Astrocyte of the spinal cord (primary cell): ENCODE data around the gene LRRC4B.
"Not testable (repeated sequence)": the region's sequence is repeated elsewhere in the genome, so short reads cannot be mapped to it uniquely, and the experiment has no call there.

Experiments
- DNase-seq: peaks from one replicate; pipeline ENCODE4 v3.0.0; 2011; ENCODE audit warnings: low read depth, low spot score
- H3K4me3 ChIP-seq: 2 replicates; pipeline ENCODE4 v1.5.1; 2011; ENCODE audit warnings: low read depth, mild to moderate bottlenecking, low read length, moderate library complexity
- CTCF ChIP-seq: IDR thresholded peaks from 2 replicates; pipeline ENCODE4 v1.5.1; 2012; ENCODE audit warnings: low read depth, mild to moderate bottlenecking, low read length, inconsistent platforms
- in situ Hi-C: cut with HindIII; loops from 2 replicates; pipeline ENCODE4 v1.10.0; 2017; ENCODE audit warnings: low sequenced_read_pairs

Gene LRRC4B

DNA sequence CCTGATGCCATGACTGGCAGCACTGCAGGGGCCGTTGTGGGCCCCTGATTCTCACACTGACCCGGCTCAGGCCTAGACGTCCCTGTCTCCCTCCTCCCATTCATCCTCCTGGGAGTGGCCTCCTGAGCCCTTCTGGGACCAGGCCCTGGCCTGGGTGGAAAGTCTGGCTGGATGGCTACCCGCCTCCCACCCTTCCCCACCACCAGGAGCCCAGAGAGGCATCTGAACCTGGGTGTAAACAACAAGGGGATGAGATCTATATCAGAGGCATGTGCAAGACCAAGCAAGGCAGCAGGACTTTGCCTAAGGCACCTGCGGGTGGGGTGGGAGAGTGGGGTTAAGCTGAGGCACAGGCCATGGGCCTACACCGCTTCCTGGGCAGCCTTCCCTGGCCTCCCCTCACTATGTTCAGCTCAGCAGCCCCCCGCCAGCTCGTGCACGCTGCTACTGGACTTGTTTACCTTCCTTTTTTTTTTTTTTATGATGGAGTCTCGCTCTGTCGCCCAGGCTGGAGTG, 32.5 kb downstream of the LRRC4B start:
- no peak for TF ChIP-seq CTCF
- in situ Hi-C loops, result no loop called here
- H3K4me3 ChIP-seq, result no peak overlapping the region
- no peak for DNase-seq

DNA sequence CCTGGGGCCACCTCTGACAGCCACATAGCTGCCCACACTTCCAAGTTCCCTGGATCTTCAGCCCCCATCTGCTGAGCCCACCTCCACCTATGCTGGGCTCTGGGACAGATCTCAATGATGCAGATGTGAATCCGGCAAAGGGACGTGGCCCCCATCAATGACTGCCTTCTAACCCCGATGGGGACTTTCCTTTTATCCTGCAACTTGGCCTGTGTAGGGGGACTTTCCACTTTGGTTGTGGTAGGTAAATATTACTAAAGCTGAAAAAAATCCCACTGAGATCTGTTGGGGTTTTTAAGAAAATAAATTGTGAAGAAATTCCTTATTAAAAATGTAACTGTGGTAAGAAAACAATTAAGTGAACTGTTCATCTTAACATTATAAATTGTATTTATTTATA, 33.8 kb downstream of the LRRC4B start:
- in situ Hi-C loops, result no loop called here
- DNase-seq, result no peak
- TF ChIP-seq CTCF, result no peak
- no peak overlapping the region for H3K4me3 ChIP-seq

- H3K4me3 ChIP-seq, result no peak overlapping the region
- in situ Hi-C loops, result no loop called here
Observed at GRCh38 chr19:50532952-50533351, 35.3 kb downstream of the LRRC4B start.

DNA sequence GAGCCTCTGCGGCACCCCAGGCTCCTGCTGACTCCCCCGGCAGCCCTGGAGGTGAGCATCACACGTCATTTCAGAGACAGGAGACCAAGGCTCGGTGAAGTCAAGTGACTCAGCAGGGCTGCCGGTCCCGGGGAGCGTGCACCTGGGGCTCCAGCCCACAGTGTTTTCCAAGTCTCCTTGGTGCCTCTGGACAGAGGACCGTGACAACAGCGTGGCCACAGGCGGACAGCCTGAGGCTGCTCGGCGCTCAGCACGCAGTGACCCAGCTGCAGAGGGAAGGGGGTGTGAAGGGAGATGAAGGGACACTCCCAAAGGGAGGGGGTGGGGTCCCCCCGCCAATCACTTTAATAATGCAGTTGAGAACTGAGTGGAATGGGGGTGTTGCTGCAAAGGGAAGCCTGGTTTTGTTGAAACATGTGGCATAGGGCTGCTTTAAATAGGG, 37.0 kb downstream of the LRRC4B start:
- TF ChIP-seq CTCF, result no peak
- H3K4me3 ChIP-seq, result no peak overlapping the region
- in situ Hi-C loops, result no loop called here
- no peak for DNase-seq

More at GRCh38 chr19:50532952-50533351, 35.3 kb downstream of the LRRC4B start:
- TF ChIP-seq CTCF, result no peak
- no peak for DNase-seq

GRCh38 chr19:50528052-50528451, 40.2 kb downstream of the LRRC4B start:
- H3K4me3 ChIP-seq, DNase-seq, in situ Hi-C loops: not testable (repeated sequence)

GRCh38 chr19:50522881-50523280, 45.4 kb downstream of the LRRC4B start:
- in situ Hi-C loops, result no loop called here

More at GRCh38 chr19:50522881-50523280, 45.4 kb downstream of the LRRC4B start:
- no peak for DNase-seq
- TF ChIP-seq CTCF, result no peak
- H3K4me3 ChIP-seq, result no peak overlapping the region
